Lower leg skin (tissue), 4 donors: ENCODE data around the gene C5AR2. TPM values are rescaled to one million over a fixed set of nuclear protein-coding genes. Genes with fewer than 3 reads are reported as not detected.

Experiments used
- DNase-seq, 2 donors: peaks; one replicate each; pipeline ENCODE4 v3.0.0-alpha.2; 2019; ENCODE audit warnings: low spot score in 2 of 2
- H3K4me3 ChIP-seq: fragments of 200-600 bp; sonication (generic); 2 replicates; pipeline ENCODE4 v1.5.1; 2017; ENCODE audit warnings: mild to moderate bottlenecking, low read depth; ENCODE audit not compliant: poor library complexity, severe bottlenecking
- POLR2A ChIP-seq, 2 donors: fragments of 450-650 bp; IDR thresholded peaks; one replicate each; pipeline ENCODE4 v1.6.1; 2016 to 2017; ENCODE audit warnings: antibody characterized with exemption in 2 of 2, mild to moderate bottlenecking in 1 of 2, moderate library complexity in 1 of 2
- WGBS, 2 donors: methylation state at CpG; one replicate each; pipeline ENCODE4 v1.1.5; 2018; 5-methylcytosine and 5-hydroxymethylcytosine counted together
- intact Hi-C: fragments of 100-400 bp; cut with DNase I; formaldehyde crosslinking; loops from one replicate; pipeline ENCODE4 v1.15.0; 2023; ENCODE audit warnings: low total_unique reads
- total RNA-seq, 4 donors: library from RNA; depleted of rRNA; stranded (reverse); fragments of >200 nt; gene quantifications; one replicate each; pipeline ENCODE4 v1.1.0, GENCODE V29; 2016
- TF ChIP-seq, protein P1 (sequence below), 3 donors: fragments of 450-650 bp; IDR thresholded peaks; one replicate each; pipeline ENCODE4 v1.5.1; 2016; ENCODE audit warnings: antibody characterized with exemption in 3 of 3, mild to moderate bottlenecking in 3 of 3, moderate library complexity in 2 of 3

C5AR2 gene
- total RNA-seq, 4 donors from 2014 or later, result 0.91 to 3.5 (median 1.7) TPM

DNA sequence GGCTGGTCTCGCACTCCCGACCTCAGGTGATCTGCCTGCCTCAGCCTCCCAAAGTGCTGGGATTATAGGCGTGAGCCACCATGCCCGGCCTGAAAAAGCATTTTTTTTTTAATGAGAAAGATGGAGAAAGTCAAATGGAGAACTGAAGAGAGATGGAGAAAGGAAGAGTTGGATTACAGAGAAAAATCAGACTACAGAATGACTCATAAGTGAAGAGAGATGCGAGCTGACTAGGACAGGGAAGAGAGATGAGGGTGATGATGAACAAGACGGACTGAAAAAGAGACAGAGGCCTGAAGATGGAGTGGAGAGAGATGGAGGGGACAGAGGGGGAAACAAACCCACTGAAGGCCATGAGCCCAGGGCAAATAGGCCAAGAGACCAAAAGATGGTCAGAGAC, 18.7 kb downstream of the C5AR2 start:
- no peak overlapping the region for H3K4me3 ChIP-seq
- intact Hi-C loops, result no loop called here
- 88 to 92% methylated on average over 6 of the region's 6 CpGs for WGBS, 2 donors

DNA sequence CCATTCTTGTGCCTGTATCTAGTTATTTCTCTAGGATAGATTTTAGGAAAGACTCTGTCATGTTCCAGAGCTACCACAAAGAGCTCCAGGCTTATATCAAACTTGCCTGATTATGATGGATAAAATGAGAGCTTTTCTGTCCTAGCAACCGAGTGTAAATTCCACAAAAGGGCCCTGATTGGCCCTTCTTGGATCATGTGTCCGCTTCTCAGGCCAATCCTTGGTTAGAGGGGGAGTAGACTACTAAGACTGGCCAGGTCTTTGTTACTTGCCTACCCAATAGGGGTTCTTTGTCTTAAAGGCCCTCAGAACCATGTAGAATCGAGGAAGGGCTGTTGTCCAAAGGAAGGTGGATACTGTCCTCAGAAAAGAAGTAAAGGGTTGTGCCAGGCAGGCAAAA, 19.6 kb downstream of the C5AR2 start:
- H3K4me3 ChIP-seq, result no peak overlapping the region
- 77 to 85% methylated on average over 3 of the region's 3 CpGs for WGBS, 2 donors
- no peak for DNase-seq
- TF ChIP-seq, protein P1, sequence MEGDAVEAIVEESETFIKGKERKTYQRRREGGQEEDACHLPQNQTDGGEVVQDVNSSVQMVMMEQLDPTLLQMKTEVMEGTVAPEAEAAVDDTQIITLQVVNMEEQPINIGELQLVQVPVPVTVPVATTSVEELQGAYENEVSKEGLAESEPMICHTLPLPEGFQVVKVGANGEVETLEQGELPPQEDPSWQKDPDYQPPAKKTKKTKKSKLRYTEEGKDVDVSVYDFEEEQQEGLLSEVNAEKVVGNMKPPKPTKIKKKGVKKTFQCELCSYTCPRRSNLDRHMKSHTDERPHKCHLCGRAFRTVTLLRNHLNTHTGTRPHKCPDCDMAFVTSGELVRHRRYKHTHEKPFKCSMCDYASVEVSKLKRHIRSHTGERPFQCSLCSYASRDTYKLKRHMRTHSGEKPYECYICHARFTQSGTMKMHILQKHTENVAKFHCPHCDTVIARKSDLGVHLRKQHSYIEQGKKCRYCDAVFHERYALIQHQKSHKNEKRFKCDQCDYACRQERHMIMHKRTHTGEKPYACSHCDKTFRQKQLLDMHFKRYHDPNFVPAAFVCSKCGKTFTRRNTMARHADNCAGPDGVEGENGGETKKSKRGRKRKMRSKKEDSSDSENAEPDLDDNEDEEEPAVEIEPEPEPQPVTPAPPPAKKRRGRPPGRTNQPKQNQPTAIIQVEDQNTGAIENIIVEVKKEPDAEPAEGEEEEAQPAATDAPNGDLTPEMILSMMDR (IDR thresholded peaks at IDR 0.05), result no peak
- TF ChIP-seq POLR2A (IDR thresholded peaks at IDR 0.05), result no peak
- intact Hi-C loops, result no loop called here

More for the DNA sequence above, 18.7 kb downstream of the C5AR2 start:
- DNase-seq, result no peak
- TF ChIP-seq, protein P1 (IDR thresholded peaks at IDR 0.05), result no peak
- TF ChIP-seq POLR2A (IDR thresholded peaks at IDR 0.05), result no peak

DNA sequence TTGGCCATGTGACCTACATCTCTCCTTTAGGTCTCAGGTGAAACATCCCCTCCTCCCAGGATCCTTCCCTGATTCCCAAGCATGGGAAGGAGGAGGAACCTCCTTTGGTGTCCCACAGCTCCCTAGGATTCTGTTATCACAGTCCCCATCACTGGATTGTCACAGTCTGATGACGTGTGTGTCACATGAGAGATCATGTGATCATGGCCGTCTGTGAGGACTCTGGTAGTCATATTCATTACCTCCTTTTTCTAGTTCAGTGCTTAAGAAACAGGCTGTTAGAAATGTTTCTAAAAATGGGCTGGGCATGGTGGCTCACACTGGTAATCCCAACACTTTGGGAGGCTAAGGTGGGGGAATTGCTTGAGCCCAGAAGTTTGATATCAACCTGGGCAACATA, 20.1 kb downstream of the C5AR2 start:
- H3K4me3 ChIP-seq, result no peak overlapping the region
- WGBS, 2 donors, result 58 to 63% methylated on average over 2 of the region's 2 CpGs
- DNase-seq, result no peak
- TF ChIP-seq, protein P1 (IDR thresholded peaks at IDR 0.05), result no peak
- TF ChIP-seq POLR2A (IDR thresholded peaks at IDR 0.05), result no peak
- intact Hi-C loops, result no loop called here

DNA sequence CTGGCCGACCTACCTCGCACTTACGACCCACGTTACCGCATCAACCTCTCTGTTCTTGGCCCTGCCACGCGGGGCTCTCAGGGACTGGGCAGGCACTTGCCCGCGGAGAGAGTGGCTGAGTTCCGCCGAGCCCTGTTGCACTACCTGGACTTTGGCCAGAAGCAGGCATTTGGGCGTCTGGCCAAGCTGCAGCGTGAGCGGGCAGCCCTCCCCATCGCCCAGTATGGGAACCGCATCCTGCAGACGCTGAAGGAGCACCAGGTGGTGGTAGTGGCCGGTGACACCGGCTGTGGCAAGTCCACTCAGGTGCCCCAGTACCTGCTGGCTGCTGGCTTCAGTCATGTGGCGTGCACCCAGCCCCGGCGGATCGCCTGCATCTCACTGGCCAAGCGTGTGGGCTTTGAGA, 21.3 kb downstream of the C5AR2 start:
- H3K4me3 ChIP-seq, result no peak overlapping the region
- WGBS, 2 donors, result 91 to 95% methylated on average over 19 to 24 of the region's 24 CpGs
- no peak for DNase-seq
- TF ChIP-seq POLR2A (IDR thresholded peaks at IDR 0.05), result no peak
- TF ChIP-seq, protein P1 (IDR thresholded peaks at IDR 0.05), result peak in 1 of 3 donors; percentile 5
- intact Hi-C loops, result no loop called here

DNA sequence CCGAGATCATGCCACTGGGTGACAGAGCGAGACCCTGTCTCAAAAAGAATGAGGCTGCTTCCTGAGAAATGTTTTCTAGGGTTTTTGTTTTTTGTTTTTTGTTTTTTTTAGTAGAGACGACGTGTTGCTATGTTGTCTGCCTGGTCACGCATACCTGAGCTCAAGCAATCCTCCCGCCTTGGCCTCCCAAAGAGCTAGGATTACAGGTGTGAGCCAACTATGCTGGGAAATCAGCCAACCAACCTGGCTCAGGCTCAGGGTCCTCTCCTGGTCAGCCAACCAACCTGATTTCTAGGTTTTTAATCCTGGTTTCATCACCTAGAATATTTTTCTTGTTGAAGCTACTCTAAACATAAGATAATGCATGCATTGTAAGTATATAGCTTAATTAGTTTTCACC, 24.9 kb downstream of the C5AR2 start:
- WGBS, 2 donors, result 90 to 94% methylated on average over 6 of the region's 6 CpGs
- intact Hi-C loops, result no loop called here

More for the DNA sequence above, 24.9 kb downstream of the C5AR2 start:
- H3K4me3 ChIP-seq, result no peak overlapping the region
- no peak for DNase-seq
- TF ChIP-seq, protein P1 (IDR thresholded peaks at IDR 0.05), result no peak
- TF ChIP-seq POLR2A (IDR thresholded peaks at IDR 0.05), result no peak
